ENCODE measurements around the gene SPG7. TPM values are rescaled to one million over a fixed set of nuclear protein-coding genes. Genes with fewer than 3 reads are reported as not detected.
A peak's percentile ranks its signal among the peaks of the same experiment; 100 is the strongest.
"Not testable (repeated sequence)": the region's sequence is repeated elsewhere in the genome, so short reads cannot be mapped to it uniquely, and the experiment has no call there.

Gene SPG7
- total RNA-seq, 1 donor from 2014 or later: 122 TPM

GRCh38 chr16:89570342-89570923 lies 62.2 kb downstream of the SPG7 start:
- DNase-seq (ENCODE audit: low spot score): no peak
- no peak overlapping the region for H3K4me2 ChIP-seq
- H3K4me3 ChIP-seq: no peak overlapping the region
- no peaks in the 10 kb centered on the region for H3K9me3 Mint-ChIP-seq
- H2AFZ ChIP-seq (replicated peaks): no peak overlapping the region
- H3K4me1 Mint-ChIP-seq: peaks cover 13% of the 10 kb centered on the region
- H3K4me1 ChIP-seq: peaks cover 14% of the 10 kb centered on the region
- peaks cover 23% of the 10 kb centered on the region for H3F3A ChIP-seq (ENCODE audit: low read depth)
- no peak overlapping the region for H3K4me3 Mint-ChIP-seq
- H3K27ac ChIP-seq: no peak overlapping the region
- H3K27me3 ChIP-seq: peaks cover 21% of the 10 kb centered on the region
- no peaks in the 10 kb centered on the region for H3K79me2 ChIP-seq (ENCODE audit: low read depth)
- H3K36me3 ChIP-seq: no peaks in the 10 kb centered on the region
- no peak for TF ChIP-seq EZH2phosphoT487 (IDR thresholded peaks at IDR 0.05)
- peaks cover 14% of the 10 kb centered on the region for H4K20me1 ChIP-seq (ENCODE audit: low read depth)
- peaks cover 24% of the 10 kb centered on the region for H3K27me3 Mint-ChIP-seq (ENCODE audit: insufficient read depth, low read depth)
- no peaks in the 10 kb centered on the region for H3K9me3 ChIP-seq (ENCODE audit: low read depth)
- no peak overlapping the region for H3K9ac ChIP-seq
- H3K36me3 Mint-ChIP-seq: no peaks in the 10 kb centered on the region
- no peak overlapping the region for H3K27ac Mint-ChIP-seq

- not testable (repeated sequence) for H3K27ac Mint-ChIP-seq; H3K79me2 ChIP-seq (ENCODE audit: low read depth); H4K20me1 ChIP-seq (ENCODE audit: low read depth); H3K4me2 ChIP-seq; H3K36me3 ChIP-seq; DNase-seq (ENCODE audit: low spot score); H3K27ac ChIP-seq; H3K36me3 Mint-ChIP-seq; H3K9ac ChIP-seq; H3K4me1 ChIP-seq; H3K9me3 ChIP-seq (ENCODE audit: low read depth); H2AFZ ChIP-seq (replicated peaks); H3K4me3 ChIP-seq; H3K9me3 Mint-ChIP-seq; H3K4me3 Mint-ChIP-seq
- Mint-ChIP-seq H3K4me1 (peaks cover 10% of the 10 kb centered on the region), H3K27me3 (ENCODE audit: insufficient read depth, low read depth) (peaks cover 24% of the 10 kb centered on the region)
- peaks cover 16% of the 10 kb centered on the region for H3F3A ChIP-seq (ENCODE audit: low read depth)
- peaks cover 28% of the 10 kb centered on the region for H3K27me3 ChIP-seq
Measured at GRCh38 chr16:89570983-89571598, 62.9 kb downstream of the SPG7 start.

GRCh38 chr16:89571636-89572035 lies 63.4 kb downstream of the SPG7 start:
- Mint-ChIP-seq H3K27me3 (ENCODE audit: insufficient read depth, low read depth) (peaks cover 24% of the 10 kb centered on the region), H3K4me3 (no peak overlapping the region), H3K4me1 (peaks cover 7% of the 10 kb centered on the region), H3K27ac (no peak overlapping the region), H3K9me3 (no peaks in the 10 kb centered on the region), H3K36me3 (no peaks in the 10 kb centered on the region)
- no peak overlapping the region for H2AFZ ChIP-seq (replicated peaks)
- H3K4me1 ChIP-seq: peaks cover 4% of the 10 kb centered on the region
- peaks cover 2% of the 10 kb centered on the region for H4K20me1 ChIP-seq (ENCODE audit: low read depth)
- no peak overlapping the region for H3K9ac ChIP-seq
- no peak for DNase-seq (ENCODE audit: low spot score)
- no peaks in the 10 kb centered on the region for H3K9me3 ChIP-seq (ENCODE audit: low read depth)
- H3K27me3 ChIP-seq: peaks cover 33% of the 10 kb centered on the region
- H3K4me2 ChIP-seq: no peak overlapping the region
- H3F3A ChIP-seq (ENCODE audit: low read depth): peaks cover 11% of the 10 kb centered on the region
- no peaks in the 10 kb centered on the region for H3K36me3 ChIP-seq
- TF ChIP-seq EZH2phosphoT487 (IDR thresholded peaks at IDR 0.05) (no peak), EZH2 (IDR thresholded peaks at IDR 0.05) (no peak)
- TF ChIP-seq, protein P1, sequence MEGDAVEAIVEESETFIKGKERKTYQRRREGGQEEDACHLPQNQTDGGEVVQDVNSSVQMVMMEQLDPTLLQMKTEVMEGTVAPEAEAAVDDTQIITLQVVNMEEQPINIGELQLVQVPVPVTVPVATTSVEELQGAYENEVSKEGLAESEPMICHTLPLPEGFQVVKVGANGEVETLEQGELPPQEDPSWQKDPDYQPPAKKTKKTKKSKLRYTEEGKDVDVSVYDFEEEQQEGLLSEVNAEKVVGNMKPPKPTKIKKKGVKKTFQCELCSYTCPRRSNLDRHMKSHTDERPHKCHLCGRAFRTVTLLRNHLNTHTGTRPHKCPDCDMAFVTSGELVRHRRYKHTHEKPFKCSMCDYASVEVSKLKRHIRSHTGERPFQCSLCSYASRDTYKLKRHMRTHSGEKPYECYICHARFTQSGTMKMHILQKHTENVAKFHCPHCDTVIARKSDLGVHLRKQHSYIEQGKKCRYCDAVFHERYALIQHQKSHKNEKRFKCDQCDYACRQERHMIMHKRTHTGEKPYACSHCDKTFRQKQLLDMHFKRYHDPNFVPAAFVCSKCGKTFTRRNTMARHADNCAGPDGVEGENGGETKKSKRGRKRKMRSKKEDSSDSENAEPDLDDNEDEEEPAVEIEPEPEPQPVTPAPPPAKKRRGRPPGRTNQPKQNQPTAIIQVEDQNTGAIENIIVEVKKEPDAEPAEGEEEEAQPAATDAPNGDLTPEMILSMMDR (IDR thresholded peaks at IDR 0.05): no peak
- no peak overlapping the region for H3K27ac ChIP-seq
- no peaks in the 10 kb centered on the region for H3K79me2 ChIP-seq (ENCODE audit: low read depth)
- no peak overlapping the region for H3K4me3 ChIP-seq

DNA sequence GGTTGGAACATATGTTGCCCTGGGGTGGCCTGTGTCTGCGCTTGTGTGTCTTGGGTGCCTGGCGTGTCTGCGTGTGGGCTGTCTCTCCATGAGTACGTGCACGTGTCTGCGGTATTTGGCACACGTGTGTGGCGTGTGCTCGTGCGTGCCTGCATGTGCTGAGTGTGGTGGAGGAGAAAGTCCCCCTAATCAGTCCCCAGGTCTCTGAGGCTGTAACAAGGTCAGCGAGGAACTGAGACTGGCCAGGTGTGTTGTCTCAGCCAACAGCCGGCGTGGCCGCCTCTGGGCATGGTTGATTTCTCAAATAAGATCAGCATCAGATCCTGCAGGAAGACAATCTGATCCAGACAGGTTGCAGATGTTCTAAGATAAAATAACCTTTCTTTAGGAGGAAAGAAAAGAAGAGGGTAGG lies 63.9 kb downstream of the SPG7 start:
- no peak overlapping the region for H3K4me3 Mint-ChIP-seq
- Histone ChIP-seq H3K9me3 (ENCODE audit: low read depth) (no peaks in the 10 kb centered on the region), H3K4me2 (no peak overlapping the region), H3K27ac (no peak overlapping the region), H3K4me1 (peaks cover 4% of the 10 kb centered on the region), H3K36me3 (no peaks in the 10 kb centered on the region), H4K20me1 (ENCODE audit: low read depth) (no peaks in the 10 kb centered on the region), H3F3A (ENCODE audit: low read depth) (peaks cover 8% of the 10 kb centered on the region), H3K4me3 (no peak overlapping the region), H3K79me2 (ENCODE audit: low read depth) (no peaks in the 10 kb centered on the region), H3K9ac (no peak overlapping the region), H2AFZ (replicated peaks) (no peak overlapping the region), H3K27me3 (peaks cover 38% of the 10 kb centered on the region)
- DNase-seq (ENCODE audit: low spot score): no peak
- H3K27ac Mint-ChIP-seq: peak overlapping the region; percentile 92
- TF ChIP-seq EZH2 (IDR thresholded peaks at IDR 0.05) (no peak), EZH2phosphoT487 (IDR thresholded peaks at IDR 0.05) (no peak)
- TF ChIP-seq, protein P1 (IDR thresholded peaks at IDR 0.05): no peak
- peaks cover 7% of the 10 kb centered on the region for H3K4me1 Mint-ChIP-seq
- no peaks in the 10 kb centered on the region for H3K36me3 Mint-ChIP-seq
- peaks cover 25% of the 10 kb centered on the region for H3K27me3 Mint-ChIP-seq (ENCODE audit: insufficient read depth, low read depth)
- no peaks in the 10 kb centered on the region for H3K9me3 Mint-ChIP-seq
